Uterus (tissue), 4 donors: ENCODE measurements around the gene PPARG. TPM values are rescaled to one million over a fixed set of nuclear protein-coding genes. Genes with fewer than 3 reads are reported as not detected.
A peak's percentile ranks its signal among the peaks of the same experiment; 100 is the strongest.

Experiments
- DNase-seq, 2 donors: peaks; one replicate each; pipeline ENCODE4 v3.0.0-alpha.2; 2019 to 2020
- H3K27ac ChIP-seq, 2 donors: fragments of 200-600 bp; sonication (generic); 1 replicate in 1 of 2; 2 replicates in 1 of 2; pipeline ENCODE4 v1.5.1; 2016 to 2018
- H3K27me3 ChIP-seq, 2 donors: fragments of 200-600 bp; sonication (generic); one replicate each; pipeline ENCODE4 v1.5.1; 2018 to 2019; ENCODE audit warnings: control low read depth in 1 of 2
- H3K36me3 ChIP-seq, 2 donors: fragments of 200-600 bp; sonication (generic); one replicate each; pipeline ENCODE4 v1.5.1; 2019; ENCODE audit warnings: control low read depth in 1 of 2
- H3K4me1 ChIP-seq, 2 donors: fragments of 200-600 bp; sonication (generic); one replicate each; pipeline ENCODE4 v1.5.1; 2018 to 2019; ENCODE audit warnings: control low read depth in 1 of 2
- H3K4me3 ChIP-seq, 2 donors: fragments of 200-600 bp; sonication (generic); 1 replicate in 1 of 2; 2 replicates in 1 of 2; pipeline ENCODE4 v1.5.1; 2018 to 2019; ENCODE audit warnings: mild to moderate bottlenecking in 1 of 2
- H3K9me3 ChIP-seq, 2 donors: fragments of 200-600 bp; sonication (generic); one replicate each; pipeline ENCODE4 v1.5.1; 2019; ENCODE audit warnings: control low read depth in 1 of 2
- CTCF ChIP-seq, 4 experiments: fragments of 200-600 bp in 2 of 4; fragments of 450-650 bp in 2 of 4; sonication (generic) in 2 of 4; IDR thresholded peaks; one replicate each; pipeline ENCODE4 v1.5.1; 2016 to 2019; ENCODE audit warnings: antibody characterized with exemption in 4 of 4, mild to moderate bottlenecking in 2 of 4, moderate library complexity in 1 of 4
- POLR2A ChIP-seq, 2 donors: fragments of 450-650 bp; IDR thresholded peaks; one replicate each; pipeline ENCODE4 v1.6.1; 2016; ENCODE audit warnings: antibody characterized with exemption in 2 of 2, mild to moderate bottlenecking in 1 of 2, moderate library complexity in 1 of 2
- intact Hi-C: fragments of 100-400 bp; cut with DNase I; formaldehyde crosslinking; loops from one replicate; pipeline ENCODE4 v1.15.1; 2023; ENCODE audit warnings: low total_unique reads
- total RNA-seq, 4 donors: library from RNA; depleted of rRNA in 3 of 4; stranded (reverse); fragments of >200 nt in 3 of 4; gene quantifications; one replicate each; pipeline versions ENCODE4 v1.1.0 to v1.2.4, GENCODE V29; 2014 to 2023
- donor health status: DM: yes; HTN: yes; CAD: no.

Gene PPARG
- total RNA-seq, 4 donors from 2014 or later, result 5.1 to 29.1 (median 12.9) TPM

- no peak for TF ChIP-seq CTCF (IDR thresholded peaks at IDR 0.05)
- TF ChIP-seq POLR2A (IDR thresholded peaks at IDR 0.05), result no peak
- no peak for DNase-seq
- H3K27ac ChIP-seq, result peak overlapping the region in 1 of 2 donors; percentile 42
- peaks cover 0 to 6% of the 10 kb centered on the region in 2 donors for H3K4me1 ChIP-seq
- H3K9me3 ChIP-seq, result no peaks in the 10 kb centered on the region
- intact Hi-C loops, result no loop called here
- no peak overlapping the region for H3K4me3 ChIP-seq
- no peaks in the 10 kb centered on the region for H3K27me3 ChIP-seq
- no peaks in the 10 kb centered on the region for H3K36me3 ChIP-seq
These were observed 29.0 kb downstream of the PPARG start for GRCh38 chr3:12317914-12318313.

- Histone ChIP-seq H3K4me3 (no peak overlapping the region), H3K4me1 (peaks cover 0 to 6% of the 10 kb centered on the region in 2 donors), H3K27ac (peak overlapping the region; percentile 40 to 42), H3K9me3 (no peaks in the 10 kb centered on the region), H3K36me3 (no peaks in the 10 kb centered on the region), H3K27me3 (no peaks in the 10 kb centered on the region)
- no peak for TF ChIP-seq POLR2A (IDR thresholded peaks at IDR 0.05)
- no peak for TF ChIP-seq CTCF (IDR thresholded peaks at IDR 0.05)
- DNase-seq, result no peak
- intact Hi-C loops, result no loop called here
These were observed 30.1 kb downstream of the PPARG start for GRCh38 chr3:12318758-12319621.

GRCh38 chr3:12321015-12321414 lies 32.1 kb downstream of the PPARG start:
- no peaks in the 10 kb centered on the region for H3K9me3 ChIP-seq

GRCh38 chr3:12323237-12323636 lies 34.4 kb downstream of the PPARG start:
- H3K36me3 ChIP-seq, result no peaks in the 10 kb centered on the region
- intact Hi-C loops, result no loop called here
- H3K9me3 ChIP-seq, result no peaks in the 10 kb centered on the region
- DNase-seq, result no peak
- no peaks in the 10 kb centered on the region for H3K27me3 ChIP-seq
- TF ChIP-seq POLR2A (IDR thresholded peaks at IDR 0.05) (no peak), CTCF (IDR thresholded peaks at IDR 0.05) (no peak)
- H3K27ac ChIP-seq, result no peak overlapping the region
- peaks cover 0 to 6% of the 10 kb centered on the region in 2 donors for H3K4me1 ChIP-seq
- no peak overlapping the region for H3K4me3 ChIP-seq

More at GRCh38 chr3:12321015-12321414, 32.1 kb downstream of the PPARG start:
- H3K4me1 ChIP-seq, result peaks cover 0 to 6% of the 10 kb centered on the region in 2 donors
- no peak for TF ChIP-seq POLR2A (IDR thresholded peaks at IDR 0.05)
- TF ChIP-seq CTCF (IDR thresholded peaks at IDR 0.05), result no peak
- intact Hi-C loops, result no loop called here
- no peak overlapping the region for H3K27ac ChIP-seq
- no peak for DNase-seq
- no peaks in the 10 kb centered on the region for H3K27me3 ChIP-seq
- no peaks in the 10 kb centered on the region for H3K36me3 ChIP-seq
- H3K4me3 ChIP-seq, result no peak overlapping the region
